GM12873 (cell line): ENCODE data around the gene MARF1.

Source experiments
- CTCF ChIP-seq: IDR thresholded peaks from 2 replicates; pipeline ENCODE4 v1.5.1; 2012; ENCODE audit warnings: low read depth, mild to moderate bottlenecking, moderate library complexity, low read length, control low read depth; ENCODE audit not compliant: insufficient read depth; ENCODE audit errors: missing control alignments

MARF1 gene

GRCh38 chr16:15611610-15612009 is 31.3 kb downstream of the MARF1 start:
- TF ChIP-seq CTCF = no peak

- TF ChIP-seq CTCF = no peak
Observed at GRCh38 chr16:15610369-15610871, 32.5 kb downstream of the MARF1 start.

GRCh38 chr16:15609286-15609649 is 33.7 kb downstream of the MARF1 start:
- no peak for TF ChIP-seq CTCF

GRCh38 chr16:15608398-15609285 is 34.3 kb downstream of the MARF1 start:
- TF ChIP-seq CTCF = no peak

- no peak for TF ChIP-seq CTCF
Observed at GRCh38 chr16:15607700-15608396, 35.1 kb downstream of the MARF1 start.

DNA sequence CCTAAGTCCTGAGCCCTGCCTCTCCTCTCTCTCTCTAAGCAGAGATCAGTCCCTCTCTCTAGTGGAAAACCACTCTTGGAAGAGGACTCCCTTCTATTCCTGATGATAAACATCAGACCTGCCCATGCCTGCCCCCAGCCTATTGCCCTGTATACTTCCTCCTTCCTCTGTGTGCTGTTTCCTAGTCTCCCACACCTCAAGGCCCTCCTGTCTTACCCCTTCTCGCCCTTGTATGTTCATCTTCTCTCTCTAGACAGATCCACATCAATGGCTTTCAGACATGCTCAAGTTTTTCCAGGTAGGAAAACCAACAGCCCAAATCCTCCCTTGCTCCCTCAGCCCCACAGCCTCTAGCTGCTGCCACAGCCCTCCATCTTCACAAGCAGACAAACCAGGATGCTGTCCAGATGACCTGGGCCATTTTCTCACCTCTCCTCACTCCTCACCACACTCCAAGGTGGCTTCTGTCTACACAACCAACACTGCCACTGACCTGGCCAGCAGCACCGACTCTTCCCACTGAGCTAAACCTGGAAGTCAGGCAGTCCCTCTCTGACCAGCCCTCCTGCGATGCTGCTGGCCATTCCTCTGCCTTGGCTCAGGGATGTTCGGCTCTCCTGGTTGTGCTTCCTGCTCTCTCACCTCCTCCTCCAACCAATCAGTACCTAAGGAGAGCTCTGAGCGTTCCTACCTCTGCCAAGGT is 36.3 kb downstream of the MARF1 start:
- no peak for TF ChIP-seq CTCF
